Gastrocnemius medialis (tissue), 4 donors: ENCODE results near the gene HIBCH.

ENCODE experiments used
- CTCF ChIP-seq, 5 experiments: fragments of 450-650 bp in 3 of 5; fragments of 200-600 bp in 2 of 5; sonication (generic) in 2 of 5; IDR thresholded peaks in 4 of 5; conservative IDR thresholded peaks in 1 of 5; 1 replicate in 4 of 5; 2 replicates in 1 of 5; pipeline ENCODE4 v1.5.1; 2016 to 2019; ENCODE audit warnings: antibody characterized with exemption in 5 of 5, mild to moderate bottlenecking in 3 of 5, moderate library complexity in 3 of 5
- POLR2A ChIP-seq, 2 donors: fragments of 450-650 bp; IDR thresholded peaks; one replicate each; pipeline ENCODE4 v1.6.1; 2017; ENCODE audit warnings: antibody characterized with exemption in 2 of 2, mild to moderate bottlenecking in 2 of 2, moderate library complexity in 2 of 2

GRCh38 chr2:190170673-190171072 is 149.0 kb downstream of the HIBCH start:
- TF ChIP-seq POLR2A (IDR thresholded peaks at IDR 0.05) (no peak), CTCF (IDR thresholded peaks at IDR 0.05 in 4 of 5, conservative IDR thresholded peaks at IDR 0.05 in 1 of 5) (no peak)
